Endothelial cell of umbilical vein (primary cell): Measurements from ENCODE around the gene SLC44A4. TPM values are rescaled to one million over a fixed set of nuclear protein-coding genes. Genes with fewer than 3 reads are reported as not detected.

Experiments
- BruUV-seq: library from RNA; stranded (reverse); fragments of 400-500 nt; replicated peaks from 2 replicates; lab custom pipeline; 2021; lab: Mats Ljungman, UMichigan
- CTCF ChIA-PET: fragments of 300-600, 350-600 bp; sonication (Branson Sonifier 250); formaldehyde crosslinking; loops from one replicate; lab custom pipeline; 2021; ENCODE audit warnings: antibody characterized with exemption, inconsistent platforms; lab: Charles Lee
- POLR2A ChIA-PET: fragments of 300-600, 350-600 bp; sonication (Branson Sonifier 250); formaldehyde crosslinking; loops from one replicate; lab custom pipeline; 2021; ENCODE audit warnings: antibody characterized with exemption, inconsistent platforms; lab: Charles Lee
- DNase-seq: peaks from one replicate; pipeline ENCODE4 v3.0.0-alpha.2; 2011; ENCODE audit warnings: low read depth, low spot score
- FAIRE-seq: peaks from 2 replicates; lab custom pipeline; 2011; peaks lifted over from hg19 to GRCh38; lab: Jason Lieb, UNC
- H2AFZ ChIP-seq: 2 replicates; pipeline ENCODE4 v1.6.0; 2012; ENCODE audit warnings: low read depth, low read length, control low read depth, inconsistent platforms
- H3K27ac ChIP-seq: 2 replicates; pipeline ENCODE4 v1.5.1; 2011; ENCODE audit warnings: low read depth, mild to moderate bottlenecking, control low read depth, low read length, moderate library complexity; ENCODE audit not compliant: insufficient read depth
- H3K27me3 ChIP-seq, 2 experiments: 2 replicates each; pipeline versions ENCODE4 v1.6.0 to v1.6.1; 2011; ENCODE audit warnings: low read length in 2 of 2, mixed read lengths in 1 of 2; ENCODE audit not compliant: control insufficient read depth in 2 of 2, insufficient read depth in 2 of 2
- H3K36me3 ChIP-seq, 2 experiments: 2 replicates in 1 of 2; 3 replicates in 1 of 2; pipeline ENCODE4 v1.5.1; 2011; ENCODE audit warnings: low read length in 2 of 2, mild to moderate bottlenecking in 1 of 2, moderate library complexity in 1 of 2; ENCODE audit not compliant: control insufficient read depth in 2 of 2, insufficient read depth in 2 of 2; ENCODE audit errors: extremely low read depth in 1 of 2
- H3K4me1 ChIP-seq: 3 replicates; pipeline ENCODE4 v1.5.1; 2011; ENCODE audit warnings: mild to moderate bottlenecking, low read length; ENCODE audit not compliant: control insufficient read depth, insufficient read depth; ENCODE audit errors: extremely low read depth
- H3K4me2 ChIP-seq: 2 replicates; pipeline ENCODE4 v1.6.1; 2011; ENCODE audit warnings: low read length, control low read depth, mixed read lengths; ENCODE audit not compliant: insufficient read depth
- H3K4me3 ChIP-seq, 3 experiments: fragments of 200-600 bp in 1 of 3; sonication (generic), shearing (Covaris generic) in 1 of 3; replicated peaks in 1 of 3; 2 replicates each; pipeline ENCODE4 v1.5.1; 2011 to 2016; ENCODE audit warnings: control low read depth in 3 of 3, low read length in 3 of 3, mild to moderate bottlenecking in 2 of 3, inconsistent platforms in 1 of 3, low read depth in 1 of 3, moderate library complexity in 1 of 3; ENCODE audit not compliant: insufficient read depth in 1 of 3
- H3K79me2 ChIP-seq: 2 replicates; pipeline ENCODE4 v1.6.0; 2012; ENCODE audit warnings: low read length, inconsistent platforms; ENCODE audit not compliant: control insufficient read depth, insufficient read depth
- H3K9ac ChIP-seq: replicated peaks from 2 replicates; pipeline ENCODE3; 2011; ENCODE audit warnings: low read length, control low read depth; ENCODE audit not compliant: insufficient read depth; ENCODE audit errors: extremely low read depth
- H3K9me1 ChIP-seq: replicated peaks from 3 replicates; pipeline ENCODE4 v1.6.0; 2011; ENCODE audit warnings: mild to moderate bottlenecking, low read length; ENCODE audit not compliant: control insufficient read depth, insufficient read depth; ENCODE audit errors: extremely low read depth
- H3K9me3 ChIP-seq: replicated peaks from 2 replicates; pipeline ENCODE4 v1.5.1; 2012; ENCODE audit warnings: low read length, inconsistent platforms; ENCODE audit not compliant: control insufficient read depth, insufficient read depth
- H4K20me1 ChIP-seq: replicated peaks from 2 replicates; pipeline ENCODE3; 2011; ENCODE audit warnings: mild to moderate bottlenecking, low read length; ENCODE audit not compliant: control insufficient read depth, insufficient read depth; ENCODE audit errors: extremely low read depth
- CTCF ChIP-seq, 2 donors: IDR thresholded peaks; 1 replicate in 1 of 2; 2 replicates in 1 of 2; pipeline ENCODE4 v1.5.1; 2011; ENCODE audit warnings: low read length in 2 of 2, mild to moderate bottlenecking in 2 of 2, moderate library complexity in 2 of 2, control low read depth in 1 of 2, inconsistent platforms in 1 of 2, low read depth in 1 of 2; ENCODE audit not compliant: insufficient read depth in 1 of 2; ENCODE audit errors: extremely low read depth in 1 of 2
- EZH2 ChIP-seq: IDR thresholded peaks from 2 replicates; pipeline ENCODE4 v1.6.1; 2012; ENCODE audit warnings: borderline replicate concordance, low read depth, mild to moderate bottlenecking, moderate library complexity, low read length, inconsistent platforms; ENCODE audit not compliant: severe bottlenecking
- FOS ChIP-seq: IDR thresholded peaks from 2 replicates; pipeline ENCODE4 v1.6.1; 2011; ENCODE audit warnings: mild to moderate bottlenecking, low read length, moderate library complexity, borderline replicate concordance; ENCODE audit not compliant: insufficient read depth
- GATA2 ChIP-seq: IDR thresholded peaks from 2 replicates; pipeline ENCODE4 v1.7.0; 2011; ENCODE audit warnings: low read depth, mild to moderate bottlenecking, moderate library complexity, mixed read lengths, low read length; ENCODE audit not compliant: insufficient read length, insufficient read depth
- JUN ChIP-seq: IDR thresholded peaks from 2 replicates; pipeline ENCODE4 v1.6.1; 2011; ENCODE audit warnings: borderline replicate concordance, low read depth; ENCODE audit not compliant: insufficient read length, insufficient read depth
- MAX ChIP-seq: IDR thresholded peaks from 2 replicates; pipeline ENCODE4 v1.6.1; 2011; ENCODE audit not compliant: insufficient read depth, insufficient read length
- MYC ChIP-seq: IDR thresholded peaks from one replicate; pipeline ENCODE4 v1.6.1; 2011; ENCODE audit warnings: mild to moderate bottlenecking, low read depth, low read length
- POLR2A ChIP-seq: IDR thresholded peaks from 2 replicates; pipeline ENCODE4 v1.6.1; 2012; ENCODE audit warnings: low read depth, mild to moderate bottlenecking, control low read depth, low read length
- POLR2AphosphoS5 ChIP-seq: IDR thresholded peaks from 2 replicates; pipeline ENCODE4 v1.6.1; 2012; ENCODE audit warnings: low read depth, mild to moderate bottlenecking, control low read depth, low read length, moderate library complexity; ENCODE audit not compliant: insufficient read depth
- dilution Hi-C: fragments of 300-500 bp; cut with MboI; formaldehyde crosslinking; loops from one replicate; pipeline ENCODE4 v1.15.0; 2019; ENCODE audit warnings: low sequenced_read_pairs; ENCODE audit not compliant: extremely low pct_ligation_motif_present
- intact Hi-C: fragments of 100-400 bp; cut with micrococcal nuclease; formaldehyde crosslinking; loops from one replicate; pipeline ENCODE4 v1.10.0; 2022
- polyA plus RNA-seq, 4 experiments: library from polyadenylated mRNA; depleted of rRNA in 3 of 4; stranded (reverse) in 3 of 4; unstranded in 1 of 4; fragments of >200 nt; gene quantifications; 2 replicates each; pipeline versions ENCODE4 v1.2.1 to v1.2.3, GENCODE V29; 2011 to 2012; ENCODE audit warnings: missing spikeins in 1 of 4
- total RNA-seq: library from RNA; stranded (reverse); gene quantifications from 2 replicates; pipeline ENCODE4 v1.2.3, GENCODE V29; 2021

SLC44A4 gene
- total and polyA plus RNA-seq, 2 donors (not counting 3 experiments of a cell fraction or from before 2014, with no cell fraction given): 0.84 to 1.1 TPM

- BruUV-seq: TSS peak; percentile 96
- Histone ChIP-seq H3K4me3 (peak within 1 kb of the TSS; percentile 42 to 84 (median 83)), H3K9ac (peak within 1 kb of the TSS; percentile 54), H2AFZ (peak within 1 kb of the TSS; percentile 84), H3K9me1 (no peaks in the 10 kb centered on the region), H4K20me1 (no peaks in the 10 kb centered on the region), H3K79me2 (peaks cover 16% of the 10 kb centered on the region), H3K36me3 (no peaks in the 10 kb centered on the region), H3K27ac (peak within 1 kb of the TSS; percentile 71), H3K4me1 (peaks cover 21% of the 10 kb centered on the region), H3K27me3 (no peaks in the 10 kb centered on the region), H3K4me2 (peak within 1 kb of the TSS; percentile 94), H3K9me3 (no peaks in the 10 kb centered on the region)
- ChIA-PET CTCF (interaction anchor here (0.6 to 3.3 kb wide), 10 partner anchors 9 to 134 kb away, joined by 3 to 18 read pairs (median 4); partner anchors contain the start of genes LSM2, LY6G5C and VARS1), POLR2A (interaction anchor here (0.6 to 2.3 kb wide), 14 partner anchors 8 to 156 kb away, joined by 3 to 43 read pairs (median 4); partner anchors contain the start of genes HSPA1B, LSM2, MSH5 and NEU1)
- peak; percentile 97 for DNase-seq
- TF ChIP-seq FOS: no peak
- no peak for TF ChIP-seq MYC
- TF ChIP-seq POLR2AphosphoS5: peak; percentile 96
- TF ChIP-seq JUN: no peak
- peak; percentile 99 for TF ChIP-seq POLR2A
- no peak for TF ChIP-seq EZH2
- TF ChIP-seq MAX: no peak
- TF ChIP-seq GATA2: no peak
- no peak for TF ChIP-seq CTCF (IDR thresholded peaks at IDR 0.05; ENCODE audit: extremely low read depth in 1 of 2, insufficient read depth in 1 of 2, low read depth in 1 of 2, low read length in 2 of 2)
- dilution Hi-C loops (no loop called here), intact Hi-C loops (loop anchor here (2.0 kb wide), 1 partner anchor 20 kb away; the partner anchor contains the start of gene VARS1)
- FAIRE-seq: peak; percentile 100
Observed at GRCh38 chr6:31815025-31815838, 63.6 kb downstream of the SLC44A4 start, which contains the start of the genes HSPA1A and HSPA1L. Gene HSPA1A (plus strand): TSS chr6:31815543. CDS start chr6:31815757, 214 bp downstream. Gene HSPA1L (minus strand): TSS chr6:31815283. CDS start chr6:31811972, 3,311 bp downstream.
